Daoy (cell line): ENCODE data around the gene ADPRHL1. TPM values are rescaled to one million over a fixed set of nuclear protein-coding genes. Genes with fewer than 3 reads are reported as not detected.
"Not testable (repeated sequence)": the region's sequence is repeated elsewhere in the genome, so short reads cannot be mapped to it uniquely, and the experiment has no call there.

ENCODE experiments used
- DNase-seq: peaks from one replicate; pipeline ENCODE4 v3.0.0-alpha.2; 2015; ENCODE audit warnings: low read depth
- total RNA-seq: library from RNA; depleted of rRNA; stranded (reverse); fragments of >200 nt; shearing (Covaris generic); gene quantifications from 2 replicates; pipeline ENCODE4 v1.2.3, GENCODE V29; 2014

The ADPRHL1 gene
- total RNA-seq, 1 experiment from 2014 or later, result 1.4 TPM

- DNase-seq, result no peak
These were observed 2.9 kb upstream of the ADPRHL1 start for GRCh38 chr13:113456116-113456702.

GRCh38 chr13:113455384-113455783 lies 2.1 kb upstream of the ADPRHL1 start:
- DNase-seq, result no peak

DNA sequence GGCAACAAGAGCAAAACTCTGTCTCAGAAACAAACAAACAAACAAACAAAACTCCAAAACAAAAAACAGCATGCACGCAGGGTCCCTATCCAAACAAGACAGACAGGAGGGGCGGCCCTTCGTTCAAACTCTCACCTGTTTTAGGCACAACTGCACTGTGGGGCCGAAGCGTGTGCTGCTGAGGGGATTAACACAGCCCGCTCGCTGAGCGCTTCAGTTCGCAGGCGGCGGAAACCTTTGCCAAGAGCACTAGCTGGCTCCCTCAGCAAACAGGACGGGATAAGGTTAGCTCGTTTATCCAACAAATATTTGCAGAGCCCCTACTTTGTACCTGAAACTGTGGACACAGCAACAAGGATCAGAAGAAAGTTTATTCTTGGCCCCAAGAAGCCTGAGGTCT lies 1.6 kb upstream of the ADPRHL1 start:
- no peak for DNase-seq

- no peak for DNase-seq
These were observed 822 bp downstream of the ADPRHL1 start for GRCh38 chr13:113452466-113452865.

GRCh38 chr13:113451951-113452421 lies 1.3 kb downstream of the ADPRHL1 start:
- no peak for DNase-seq

DNA sequence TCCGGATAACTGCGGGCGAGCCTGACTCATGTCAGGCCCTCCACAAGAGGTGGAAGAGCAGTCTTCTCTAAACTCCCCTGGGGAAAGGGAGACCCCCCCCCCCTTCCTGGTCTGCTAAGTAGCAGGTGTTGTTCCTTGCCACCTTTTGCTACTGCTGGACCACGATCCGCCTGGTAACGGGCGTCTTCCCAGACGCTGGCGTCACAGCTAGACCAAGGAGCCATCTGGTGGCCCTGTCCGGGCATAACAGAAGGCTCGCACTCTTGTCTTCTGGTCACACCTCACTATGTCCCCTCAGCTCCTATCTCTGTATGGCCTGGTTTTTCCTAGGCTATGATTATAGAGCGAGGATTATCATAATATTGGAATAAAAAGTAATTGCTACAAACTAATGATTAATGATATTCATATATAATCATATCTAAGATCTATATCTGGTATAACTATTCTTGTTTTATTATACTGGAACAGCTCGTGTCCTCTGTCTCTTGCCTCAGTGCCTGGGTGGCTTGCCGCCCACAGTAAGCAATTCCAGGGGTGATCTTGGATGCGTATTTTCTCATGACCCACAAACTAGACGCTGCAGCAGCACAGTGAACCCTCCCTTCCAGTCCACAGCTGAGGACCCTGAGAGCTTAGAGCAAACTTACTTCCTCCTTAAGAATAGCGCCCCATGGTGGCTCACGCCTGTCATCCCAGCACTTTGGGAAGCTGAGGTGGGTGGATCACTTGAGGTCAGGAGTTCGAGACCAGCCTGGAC lies 2.2 kb downstream of the ADPRHL1 start:
- DNase-seq, result peak; percentile 14

DNA sequence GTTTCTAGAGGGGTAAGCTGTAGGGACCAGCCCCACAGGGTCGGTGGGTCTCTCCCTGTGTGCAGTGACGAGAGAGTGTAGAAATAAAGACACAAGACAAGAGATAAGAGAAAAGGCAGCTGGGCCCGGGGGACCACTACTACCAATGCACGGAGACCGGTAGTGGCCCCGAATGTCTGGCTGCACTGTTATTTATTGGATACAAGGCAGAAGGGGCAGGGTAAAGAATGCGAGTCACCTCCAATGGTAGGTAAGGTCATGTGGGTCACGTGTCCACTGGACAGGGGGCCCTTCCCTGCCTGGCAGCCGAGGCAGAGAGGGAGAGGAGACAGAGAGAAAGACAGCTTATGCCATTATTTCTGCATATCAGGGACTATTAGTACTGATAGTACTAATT lies 2.9 kb downstream of the ADPRHL1 start:
- DNase-seq, result not testable (repeated sequence)

DNA sequence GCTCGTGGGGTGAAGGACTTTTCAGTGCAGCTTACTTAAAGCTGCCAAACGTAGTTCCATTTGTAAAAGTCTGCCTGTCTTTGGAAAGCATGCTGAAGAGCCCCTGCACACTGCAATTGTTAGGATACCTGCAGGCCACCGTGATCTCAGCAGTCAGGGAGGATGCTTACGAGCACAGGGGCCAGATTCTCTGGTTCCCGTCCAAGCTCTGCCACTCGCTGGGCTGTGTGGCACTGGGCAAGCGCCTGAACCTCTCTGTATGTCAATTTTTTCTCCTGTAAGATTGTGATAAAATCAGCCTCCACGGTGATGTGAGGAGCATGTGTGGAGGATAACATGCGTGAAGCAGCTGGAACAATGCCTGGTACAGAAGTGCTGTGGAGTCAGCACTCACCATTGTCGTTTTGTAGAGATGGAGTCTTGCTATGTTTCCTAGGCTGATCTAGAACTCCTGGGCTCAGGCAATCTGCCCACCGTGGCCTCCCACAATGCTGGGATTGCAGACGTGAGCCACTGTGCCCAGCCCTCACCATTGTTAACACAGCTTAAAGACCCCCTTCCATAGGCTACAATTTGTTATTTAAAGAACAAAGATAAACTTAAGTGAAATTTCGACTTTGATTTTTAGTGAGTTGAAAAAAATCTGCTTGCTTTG lies 3.5 kb downstream of the ADPRHL1 start:
- no peak for DNase-seq

DNA sequence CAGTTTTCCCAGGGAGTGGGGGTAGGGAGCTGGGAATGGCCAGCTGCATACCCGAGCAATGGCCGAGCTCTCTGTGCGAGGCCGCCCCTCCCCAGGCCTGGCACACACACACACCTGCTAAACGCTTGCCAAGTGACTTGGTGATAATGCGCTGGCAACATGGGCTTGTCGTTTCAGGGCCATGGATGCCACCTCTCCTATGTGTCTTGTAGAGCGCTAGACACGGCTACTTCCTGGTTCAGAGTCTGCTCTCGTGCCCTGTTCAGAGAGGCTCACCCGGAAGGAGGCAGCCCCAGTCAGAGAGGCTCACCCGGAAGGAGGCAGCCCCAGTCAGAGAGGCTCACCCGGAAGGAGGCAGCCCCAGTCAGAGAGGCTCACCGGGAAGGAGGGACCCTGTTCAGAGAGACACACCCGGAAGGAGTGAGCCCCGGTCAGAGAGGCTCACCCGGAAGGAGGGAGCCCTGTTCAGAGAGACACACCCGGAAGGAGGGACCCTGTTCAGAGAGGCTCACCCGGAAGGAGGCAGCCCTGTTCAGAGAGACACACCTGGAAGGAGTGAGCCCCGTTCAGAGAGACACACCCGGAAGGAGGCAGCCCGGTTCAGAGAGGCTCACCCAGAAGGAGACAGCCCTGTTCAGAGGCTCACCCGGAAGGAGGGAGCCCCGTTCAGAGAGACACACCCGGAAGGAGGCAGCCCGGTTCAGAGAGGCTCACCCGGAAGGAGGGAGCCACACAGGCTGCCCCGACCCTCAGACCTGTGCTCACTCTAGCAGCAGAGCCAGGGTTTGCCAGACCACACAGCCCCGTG lies 4.2 kb downstream of the ADPRHL1 start:
- peak; percentile 71 for DNase-seq

GRCh38 chr13:113448545-113448884 lies 4.8 kb downstream of the ADPRHL1 start:
- DNase-seq, result no peak

- no peak for DNase-seq
These were observed 5.7 kb downstream of the ADPRHL1 start for GRCh38 chr13:113447596-113447995.

DNA sequence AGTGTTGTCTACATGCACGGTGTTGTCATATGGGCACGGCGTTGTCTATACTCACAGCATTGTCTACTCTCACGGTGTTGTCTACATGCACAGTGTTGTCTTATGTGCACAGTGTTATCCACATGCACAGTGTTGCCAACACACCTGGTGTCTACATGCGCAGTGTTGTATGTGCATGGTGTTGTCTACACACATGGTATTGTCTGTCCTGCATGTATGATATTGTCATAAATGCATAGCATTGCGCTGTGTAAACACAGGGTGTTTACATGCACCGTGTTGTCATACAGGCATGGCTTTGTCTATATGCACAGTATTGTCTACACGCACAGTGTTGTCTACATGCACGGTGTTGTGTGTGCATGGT lies 6.8 kb downstream of the ADPRHL1 start:
- no peak for DNase-seq

- DNase-seq, result no peak
These were observed 7.3 kb downstream of the ADPRHL1 start for GRCh38 chr13:113445791-113446487.

DNA sequence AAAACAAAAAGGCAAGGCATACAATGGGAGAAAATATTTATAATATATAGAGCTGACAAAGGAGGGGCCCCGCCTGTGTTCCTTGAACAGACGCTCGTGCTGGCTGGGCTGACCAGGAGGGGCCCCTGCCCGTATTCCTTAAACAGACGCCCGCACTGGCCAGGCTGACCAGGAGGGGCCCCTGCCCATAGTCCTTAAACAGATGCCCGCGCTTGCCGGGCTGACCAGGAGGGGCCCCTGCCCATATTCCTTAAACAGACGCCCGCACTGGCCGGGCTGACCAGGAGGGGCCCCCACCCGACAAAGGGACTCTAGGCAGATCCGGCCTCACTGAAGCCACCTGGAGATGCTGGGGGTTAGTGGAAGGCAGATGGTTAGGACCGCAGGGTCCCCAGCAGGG lies 9.3 kb downstream of the ADPRHL1 start:
- DNase-seq, result no peak

DNA sequence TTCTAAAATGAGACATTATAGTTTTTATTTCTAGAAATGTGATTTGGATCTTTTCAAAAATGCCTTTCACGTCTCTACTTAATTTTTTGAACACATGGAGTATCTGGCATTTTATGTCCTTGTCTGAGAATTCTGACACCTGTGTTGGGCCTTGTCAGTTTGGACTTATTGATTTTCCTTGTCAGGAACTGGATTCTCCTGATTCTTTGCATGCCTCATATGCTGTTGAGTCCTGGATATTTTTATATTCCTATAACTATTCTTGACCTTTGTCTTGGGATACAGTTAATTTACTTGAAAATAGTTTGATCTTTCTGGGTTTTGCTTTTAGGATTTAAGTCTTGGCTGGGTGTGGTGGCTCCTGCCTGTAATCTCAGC lies 10.3 kb downstream of the ADPRHL1 start:
- DNase-seq, result no peak

DNA sequence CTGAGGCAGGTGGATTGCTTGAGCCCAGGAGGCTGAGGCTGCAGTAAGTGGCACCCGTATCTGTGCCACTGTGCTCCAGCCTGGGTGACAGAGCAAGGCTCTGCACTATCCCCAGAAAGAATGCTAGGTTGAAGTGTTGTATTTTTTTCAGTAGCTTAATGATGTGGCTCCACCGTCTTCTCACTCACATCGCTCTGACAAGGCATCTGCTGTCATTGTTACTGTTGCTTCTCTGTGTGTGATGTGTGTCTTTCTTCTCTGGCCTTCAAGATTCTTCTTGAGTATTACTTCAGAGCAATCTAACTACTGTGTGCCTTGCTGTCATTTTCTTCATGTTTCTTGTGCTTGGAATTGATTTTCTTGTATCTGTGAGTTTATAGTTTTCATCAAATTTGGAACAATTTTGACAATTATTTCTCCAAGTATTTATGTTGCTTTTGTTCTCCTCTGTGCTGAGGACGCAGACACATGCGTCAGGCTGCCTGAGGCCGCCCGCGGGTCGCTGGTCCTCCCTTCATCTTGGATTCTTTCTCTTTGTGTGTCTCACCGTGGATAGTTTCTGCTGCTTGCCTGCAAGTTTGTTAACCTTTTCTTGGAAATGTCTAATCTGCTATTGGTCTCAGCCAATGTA lies 10.8 kb downstream of the ADPRHL1 start:
- no peak for DNase-seq

DNA sequence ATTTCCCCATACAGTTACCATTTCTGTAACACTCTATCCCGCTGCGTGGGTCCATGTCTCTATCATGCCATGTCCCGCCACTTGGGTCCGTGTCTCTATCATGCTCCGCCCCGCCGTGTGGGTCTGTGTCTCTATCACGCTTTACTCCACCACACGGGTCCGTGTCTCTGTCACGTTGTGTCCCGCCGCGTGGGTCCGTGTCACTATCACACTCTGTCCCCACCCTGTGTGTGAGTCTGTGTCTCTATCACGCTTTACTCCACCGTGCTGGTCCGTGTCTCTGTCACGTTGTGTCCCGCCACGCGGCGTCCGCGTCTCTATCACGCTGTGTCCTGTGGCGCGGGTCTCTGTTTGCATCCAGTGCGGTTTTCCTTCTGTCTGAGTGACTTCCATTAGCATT lies 11.6 kb downstream of the ADPRHL1 start:
- DNase-seq, result no peak

DNA sequence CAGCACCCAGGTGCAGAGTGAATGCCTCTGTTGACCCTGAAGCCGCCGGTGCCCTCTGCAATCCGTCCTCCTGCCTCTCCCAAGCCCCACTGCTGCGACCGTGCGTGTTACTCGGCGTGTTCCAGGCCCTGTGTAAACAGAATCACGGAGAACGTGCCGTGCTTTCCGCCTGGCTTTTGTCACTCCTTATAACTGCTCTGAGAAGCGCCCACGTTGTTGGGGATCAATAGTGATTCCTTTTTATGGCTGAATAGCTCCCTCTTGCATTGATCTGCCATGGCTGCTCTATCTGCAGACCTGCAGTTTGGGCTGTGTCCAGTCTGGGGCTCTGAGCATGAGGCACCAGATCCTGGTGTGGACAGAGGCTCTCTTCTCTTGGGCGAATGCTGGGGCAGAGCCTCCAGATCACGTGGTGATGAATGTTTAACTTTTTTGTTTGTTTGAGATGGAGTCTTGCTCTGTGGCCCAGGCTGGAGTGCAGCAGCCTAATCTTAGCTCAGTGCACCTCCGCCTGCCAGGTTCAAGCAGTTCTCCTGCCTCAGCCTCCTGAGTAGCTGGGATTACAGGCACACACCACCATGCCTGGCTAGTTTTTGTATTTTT lies 15.8 kb downstream of the ADPRHL1 start:
- DNase-seq, result no peak

DNA sequence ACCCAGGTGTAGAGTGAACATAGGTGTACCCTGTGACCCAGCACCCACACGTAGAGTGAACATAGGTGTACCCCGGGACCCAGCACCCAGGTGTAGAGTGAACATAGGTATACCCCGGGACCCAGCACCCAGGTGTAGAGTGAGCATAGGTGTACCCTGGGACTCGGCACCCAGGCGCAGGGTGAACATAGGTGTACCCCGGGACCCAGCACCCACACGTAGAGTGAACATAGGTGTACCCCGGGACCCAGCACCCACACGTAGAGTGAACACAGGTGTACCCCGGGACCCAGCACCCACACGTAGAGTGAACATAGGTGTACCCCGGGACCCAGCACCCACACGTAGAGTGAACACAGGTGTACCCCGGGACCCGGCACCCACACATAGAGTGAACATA lies 16.4 kb downstream of the ADPRHL1 start:
- DNase-seq, result not testable (repeated sequence)

DNA sequence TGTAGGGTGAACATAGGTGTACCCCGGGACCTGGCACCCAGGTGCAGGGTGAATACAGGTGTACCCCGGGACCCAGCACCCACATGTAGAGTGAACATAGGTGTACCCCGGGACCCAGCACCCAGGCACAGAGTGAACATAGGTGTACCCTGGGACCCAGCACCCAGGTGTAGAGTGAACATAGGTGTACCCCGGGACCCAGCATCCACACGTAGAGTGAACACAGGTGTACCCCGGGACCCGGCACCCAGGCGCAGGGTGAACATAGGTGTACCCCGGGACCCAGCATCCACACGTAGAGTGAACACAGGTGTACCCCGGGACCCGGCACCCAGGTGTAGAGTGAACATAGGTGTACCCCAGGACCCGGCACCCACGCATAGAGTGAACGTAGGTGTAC lies 17.4 kb downstream of the ADPRHL1 start:
- not testable (repeated sequence) for DNase-seq

DNA sequence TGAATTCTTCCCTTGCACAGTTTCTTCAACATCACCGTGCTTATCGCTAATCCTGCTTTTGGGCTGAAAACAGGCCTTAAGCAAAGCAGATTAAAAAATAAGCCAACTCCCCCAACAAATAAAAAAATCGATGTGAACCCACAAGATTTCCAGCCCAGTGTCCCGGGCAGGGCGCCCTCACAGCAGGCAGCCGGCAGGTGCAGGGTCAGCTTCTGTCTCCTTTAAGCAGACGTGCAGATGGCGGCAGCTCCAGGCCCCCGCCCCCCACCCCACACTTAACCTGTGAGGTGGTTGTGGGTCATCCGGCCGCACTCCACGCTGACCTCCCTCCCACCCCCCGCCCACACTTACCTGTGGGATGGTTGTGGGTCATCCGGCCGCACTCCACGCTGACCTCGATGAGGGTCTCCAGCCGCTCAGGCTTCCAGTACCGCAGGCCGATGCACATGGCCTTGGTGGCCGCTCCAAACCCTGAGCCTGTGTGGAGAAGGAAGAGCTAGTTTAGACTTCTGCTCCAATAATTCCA lies 19.8 kb downstream of the ADPRHL1 start:
- DNase-seq, result no peak
